Measurements from ENCODE around the gene CD300LG. TPM values are rescaled to one million over a fixed set of nuclear protein-coding genes. Genes with fewer than 3 reads are reported as not detected.
"Not testable (repeated sequence)": the region's sequence is repeated elsewhere in the genome, so short reads cannot be mapped to it uniquely, and the experiment has no call there.

CD300LG gene
- total RNA-seq, 2 experiments from 2014 or later, result not detected

- POLR2A ChIA-PET, result no interaction called here
- Mint-ChIP-seq H3K36me3 (ENCODE audit: low read depth) (no peaks in the 10 kb centered on the region), H3K27me3 (peaks cover 6% of the 10 kb centered on the region), H3K4me1 (no peaks in the 10 kb centered on the region), H3K9me3 (no peaks in the 10 kb centered on the region), H3K27ac (no peak overlapping the region), H3K4me3 (no peak overlapping the region)
- CTCF ChIA-PET, result interaction anchor here (1.4 kb wide), 1 partner anchor 17 kb away, joined by 3 read pairs; no protein-coding TSS in a partner anchor
- no peak for DNase-seq
Observed at GRCh38 chr17:43860927-43861622, 14.1 kb downstream of the CD300LG start.

GRCh38 chr17:43861960-43862359, 15.0 kb downstream of the CD300LG start:
- Mint-ChIP-seq H3K27ac (no peak overlapping the region), H3K27me3 (peaks cover 7% of the 10 kb centered on the region), H3K9me3 (no peaks in the 10 kb centered on the region), H3K36me3 (ENCODE audit: low read depth) (no peaks in the 10 kb centered on the region), H3K4me3 (no peak overlapping the region), H3K4me1 (no peaks in the 10 kb centered on the region)
- CTCF ChIA-PET, result no interaction called here
- DNase-seq, result no peak
- POLR2A ChIA-PET, result no interaction called here

- Mint-ChIP-seq H3K27ac (no peak overlapping the region), H3K9me3 (no peaks in the 10 kb centered on the region), H3K36me3 (ENCODE audit: low read depth) (no peaks in the 10 kb centered on the region), H3K4me1 (no peaks in the 10 kb centered on the region), H3K4me3 (no peak overlapping the region), H3K27me3 (peaks cover 20% of the 10 kb centered on the region)
- POLR2A ChIA-PET, result no interaction called here
- CTCF ChIA-PET, result interaction anchor here (0.9 to 1.1 kb wide), 2 partner anchors 11 to 74 kb away, joined by 3 to 4 read pairs; no protein-coding TSS in a partner anchor
- no peak for DNase-seq
Observed at GRCh38 chr17:43864161-43864984, 17.4 kb downstream of the CD300LG start.

GRCh38 chr17:43868226-43868994, 21.4 kb downstream of the CD300LG start:
- ChIA-PET CTCF (interaction anchor here (0.6 to 1.6 kb wide), 2 partner anchors 10 to 150 kb away, joined by 3 to 8 read pairs; no protein-coding TSS in a partner anchor), POLR2A (no interaction called here)
- Mint-ChIP-seq H3K4me3 (no peak overlapping the region), H3K27ac (no peak overlapping the region), H3K36me3 (ENCODE audit: low read depth) (no peaks in the 10 kb centered on the region), H3K4me1 (no peaks in the 10 kb centered on the region), H3K27me3 (peaks cover 30% of the 10 kb centered on the region), H3K9me3 (no peaks in the 10 kb centered on the region)
- DNase-seq, result no peak

GRCh38 chr17:43869031-43869430, 22.1 kb downstream of the CD300LG start:
- H3K27ac Mint-ChIP-seq; H3K36me3 Mint-ChIP-seq (ENCODE audit: low read depth); H3K4me3 Mint-ChIP-seq; H3K4me1 Mint-ChIP-seq; H3K9me3 Mint-ChIP-seq; DNase-seq; POLR2A ChIA-PET: not testable (repeated sequence)
- CTCF ChIA-PET, result interaction anchor here (0.6 to 1.6 kb wide), 2 partner anchors 9 to 151 kb away, joined by 3 to 8 read pairs; no protein-coding TSS in a partner anchor
- H3K27me3 Mint-ChIP-seq, result peaks cover 27% of the 10 kb centered on the region

GRCh38 chr17:43871946-43872690, 25.1 kb downstream of the CD300LG start:
- peaks cover 26% of the 10 kb centered on the region for H3K27me3 Mint-ChIP-seq
- H3K4me1 Mint-ChIP-seq, result no peaks in the 10 kb centered on the region
- no peaks in the 10 kb centered on the region for H3K36me3 Mint-ChIP-seq (ENCODE audit: low read depth)
- no peaks in the 10 kb centered on the region for H3K9me3 Mint-ChIP-seq
- ChIA-PET CTCF (no interaction called here), POLR2A (no interaction called here)
- H3K4me3 Mint-ChIP-seq, result no peak overlapping the region
- DNase-seq, result no peak
- H3K27ac Mint-ChIP-seq, result no peak overlapping the region

GRCh38 chr17:43873091-43873490, 26.1 kb downstream of the CD300LG start:
- no peaks in the 10 kb centered on the region for H3K4me1 Mint-ChIP-seq
- ChIA-PET CTCF (no interaction called here), POLR2A (no interaction called here)
- DNase-seq, result no peak
- H3K27me3 Mint-ChIP-seq, result peaks cover 21% of the 10 kb centered on the region
- H3K27ac Mint-ChIP-seq, result no peak overlapping the region
- no peak overlapping the region for H3K4me3 Mint-ChIP-seq
- no peaks in the 10 kb centered on the region for H3K9me3 Mint-ChIP-seq
- H3K36me3 Mint-ChIP-seq (ENCODE audit: low read depth), result no peaks in the 10 kb centered on the region

- POLR2A ChIA-PET, result no interaction called here
- DNase-seq, result no peak
- no peak overlapping the region for H3K27ac Mint-ChIP-seq
- CTCF ChIA-PET, result no interaction called here
- H3K4me3 Mint-ChIP-seq, result no peak overlapping the region
- H3K9me3 Mint-ChIP-seq, result no peaks in the 10 kb centered on the region
- H3K36me3 Mint-ChIP-seq (ENCODE audit: low read depth), result no peaks in the 10 kb centered on the region
- H3K27me3 Mint-ChIP-seq, result peaks cover 15% of the 10 kb centered on the region
- no peaks in the 10 kb centered on the region for H3K4me1 Mint-ChIP-seq
Observed at GRCh38 chr17:43873815-43874214, 26.8 kb downstream of the CD300LG start.

- peaks cover 15% of the 10 kb centered on the region for H3K27me3 Mint-ChIP-seq
- no peaks in the 10 kb centered on the region for H3K4me1 Mint-ChIP-seq
- DNase-seq, result no peak
- ChIA-PET CTCF (no interaction called here), POLR2A (interaction anchor here (0.6 kb wide), 1 partner anchor 303 kb away, joined by 3 read pairs; no protein-coding TSS in a partner anchor)
- H3K9me3 Mint-ChIP-seq, result no peaks in the 10 kb centered on the region
- no peak overlapping the region for H3K4me3 Mint-ChIP-seq
- H3K36me3 Mint-ChIP-seq (ENCODE audit: low read depth), result no peaks in the 10 kb centered on the region
- no peak overlapping the region for H3K27ac Mint-ChIP-seq
Observed at GRCh38 chr17:43874293-43874692, 27.3 kb downstream of the CD300LG start.

- CTCF ChIA-PET, result no interaction called here
- Mint-ChIP-seq H3K4me3 (no peak overlapping the region), H3K36me3 (ENCODE audit: low read depth) (no peaks in the 10 kb centered on the region), H3K27ac (no peak overlapping the region), H3K27me3 (peaks cover 12% of the 10 kb centered on the region), H3K9me3 (no peaks in the 10 kb centered on the region), H3K4me1 (no peaks in the 10 kb centered on the region)
- no peak for DNase-seq
- POLR2A ChIA-PET, result interaction anchor here (0.6 kb wide), 1 partner anchor 10 kb away, joined by 3 read pairs; no protein-coding TSS in a partner anchor
Observed at GRCh38 chr17:43875476-43876147, 28.6 kb downstream of the CD300LG start.

- no peaks in the 10 kb centered on the region for H3K9me3 Mint-ChIP-seq
- no peak overlapping the region for H3K27ac Mint-ChIP-seq
- H3K27me3 Mint-ChIP-seq, result peaks cover 12% of the 10 kb centered on the region
- no peaks in the 10 kb centered on the region for H3K4me1 Mint-ChIP-seq
- POLR2A ChIA-PET, result interaction anchor here (0.6 kb wide), 1 partner anchor 393 kb away, joined by 3 read pairs; the partner anchor contains the start of gene DHX8
- no peaks in the 10 kb centered on the region for H3K36me3 Mint-ChIP-seq (ENCODE audit: low read depth)
- no peak for DNase-seq
- CTCF ChIA-PET, result interaction anchor here (0.6 to 2.4 kb wide), 7 partner anchors 8 to 132 kb away, joined by 3 to 10 read pairs (median 3); no protein-coding TSS in a partner anchor
- H3K4me3 Mint-ChIP-seq, result no peak overlapping the region
Observed at GRCh38 chr17:43877031-43877430, 30.1 kb downstream of the CD300LG start.

Data from activated CD4-positive, alpha-beta T cell treated with anti-CD3 and anti-CD28 coated beads, Interleukin-2, amount 10 ng/mL, durations not matched to agents 7 days and 5 days (primary cell).